Endodermal cell (in vitro differentiated cells): ENCODE measurements around the gene SREBF1. TPM values are rescaled to one million over a fixed set of nuclear protein-coding genes. Genes with fewer than 3 reads are reported as not detected.

Source experiments
- DNase-seq: peaks from one replicate; pipeline ENCODE4 v3.0.0-alpha.2; 2017
- H3K27ac ChIP-seq: 2 replicates; pipeline ENCODE4 v1.5.1; 2013; ENCODE audit warnings: mild to moderate bottlenecking, low read depth, low read length, moderate library complexity
- H3K27me3 ChIP-seq: 2 replicates; pipeline ENCODE4 v1.6.1; 2013; ENCODE audit warnings: mild to moderate bottlenecking, low read length, moderate library complexity; ENCODE audit not compliant: insufficient read depth, control insufficient read depth, poor library complexity, severe bottlenecking
- H3K36me3 ChIP-seq: 2 replicates; pipeline ENCODE4 v1.7.0; 2013; ENCODE audit warnings: mild to moderate bottlenecking, low read length, moderate library complexity; ENCODE audit not compliant: control insufficient read depth, insufficient read depth
- H3K4me1 ChIP-seq: one replicate; pipeline ENCODE4 v1.7.0; 2013; ENCODE audit warnings: low read length; ENCODE audit not compliant: control insufficient read depth, insufficient read depth
- H3K4me3 ChIP-seq: 2 replicates; pipeline ENCODE4 v1.5.1; 2013; ENCODE audit warnings: mild to moderate bottlenecking, low read length, moderate library complexity
- H3K9ac ChIP-seq: 2 replicates; pipeline ENCODE4 v1.6.1; 2013; ENCODE audit warnings: mild to moderate bottlenecking, low read length, moderate library complexity; ENCODE audit not compliant: poor library complexity, severe bottlenecking; ENCODE audit errors: extremely low read depth
- H3K9me3 ChIP-seq: 2 replicates; pipeline ENCODE4 v1.6.1; 2013; ENCODE audit warnings: mild to moderate bottlenecking, low read length, moderate library complexity; ENCODE audit not compliant: control insufficient read depth
- H3K27ac Mint-ChIP-seq: 2 replicates; pipeline ENCODE4 v1.8.0; 2020; ENCODE audit warnings: mixed read lengths
- H3K27me3 Mint-ChIP-seq: 2 replicates; pipeline ENCODE4 v1.8.0; 2021; ENCODE audit warnings: mild to moderate bottlenecking, mixed read lengths; ENCODE audit not compliant: insufficient read depth
- H3K36me3 Mint-ChIP-seq: 2 replicates; pipeline ENCODE4 v1.8.0; 2020; ENCODE audit warnings: low read depth, mixed read lengths
- H3K4me1 Mint-ChIP-seq: 2 replicates; pipeline ENCODE4 v1.8.0; 2020; ENCODE audit warnings: mixed read lengths
- H3K4me3 Mint-ChIP-seq: 2 replicates; pipeline ENCODE4 v1.8.0; 2020; ENCODE audit warnings: mild to moderate bottlenecking, moderate library complexity, mixed read lengths
- H3K9me3 Mint-ChIP-seq: 2 replicates; pipeline ENCODE4 v1.8.0; 2020; ENCODE audit warnings: mild to moderate bottlenecking, mixed read lengths
- WGBS, 2 experiments: methylation state at CpG; one replicate each; pipeline versions ENCODE4 v1.1.5 to v1.1.7; 2013; ENCODE audit warnings: missing lambda C conversion rate in 2 of 2, mixed read lengths in 1 of 2; ENCODE audit not compliant: insufficient coverage in 1 of 2, insufficient read length in 1 of 2; 5-methylcytosine and 5-hydroxymethylcytosine counted together
- total RNA-seq, 2 donors: library from RNA; stranded (reverse); fragmentation: NEBNext Ultra II Directional in 1 of 2; extraction: Animal tissue kit (Norgen Biotek cat#: 25700) in 1 of 2; gene quantifications; 2 replicates in 1 of 2; 3 replicates in 1 of 2; pipeline ENCODE4 v1.2.1, GENCODE V29; 2021
- TF ChIP-seq, protein P1 (sequence below): fragments of 200-600 bp; sonication (generic); conservative IDR thresholded peaks from 2 replicates; pipeline ENCODE4 v1.5.0; 2021; ENCODE audit warnings: antibody characterized with exemption, mild to moderate bottlenecking

The SREBF1 gene
- total RNA-seq, 2 donors from 2014 or later: 39.0 to 58.2 TPM

- Histone ChIP-seq H3K4me3 (no peak overlapping the region), H3K27ac (peak overlapping the region; percentile 51), H3K9ac (no peak overlapping the region), H3K27me3 (no peaks in the 10 kb centered on the region), H3K36me3 (no peaks in the 10 kb centered on the region), H3K4me1 (peaks cover 4% of the 10 kb centered on the region), H3K9me3 (no peaks in the 10 kb centered on the region)
- DNase-seq: no peak
- WGBS, 2 experiments: 93 to 97% methylated on average over 9 to 14 of the region's 14 CpGs
- no peaks in the 10 kb centered on the region for H3K9me3 Mint-ChIP-seq
- no peak overlapping the region for H3K4me3 Mint-ChIP-seq
- peaks cover 14% of the 10 kb centered on the region for H3K36me3 Mint-ChIP-seq
- peaks cover 3% of the 10 kb centered on the region for H3K27me3 Mint-ChIP-seq
- H3K4me1 Mint-ChIP-seq: peaks cover 5% of the 10 kb centered on the region
- TF ChIP-seq, protein P1, sequence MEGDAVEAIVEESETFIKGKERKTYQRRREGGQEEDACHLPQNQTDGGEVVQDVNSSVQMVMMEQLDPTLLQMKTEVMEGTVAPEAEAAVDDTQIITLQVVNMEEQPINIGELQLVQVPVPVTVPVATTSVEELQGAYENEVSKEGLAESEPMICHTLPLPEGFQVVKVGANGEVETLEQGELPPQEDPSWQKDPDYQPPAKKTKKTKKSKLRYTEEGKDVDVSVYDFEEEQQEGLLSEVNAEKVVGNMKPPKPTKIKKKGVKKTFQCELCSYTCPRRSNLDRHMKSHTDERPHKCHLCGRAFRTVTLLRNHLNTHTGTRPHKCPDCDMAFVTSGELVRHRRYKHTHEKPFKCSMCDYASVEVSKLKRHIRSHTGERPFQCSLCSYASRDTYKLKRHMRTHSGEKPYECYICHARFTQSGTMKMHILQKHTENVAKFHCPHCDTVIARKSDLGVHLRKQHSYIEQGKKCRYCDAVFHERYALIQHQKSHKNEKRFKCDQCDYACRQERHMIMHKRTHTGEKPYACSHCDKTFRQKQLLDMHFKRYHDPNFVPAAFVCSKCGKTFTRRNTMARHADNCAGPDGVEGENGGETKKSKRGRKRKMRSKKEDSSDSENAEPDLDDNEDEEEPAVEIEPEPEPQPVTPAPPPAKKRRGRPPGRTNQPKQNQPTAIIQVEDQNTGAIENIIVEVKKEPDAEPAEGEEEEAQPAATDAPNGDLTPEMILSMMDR: no peak
- H3K27ac Mint-ChIP-seq: no peak overlapping the region
Observed at GRCh38 chr17:17768424-17769088, 68.2 kb downstream of the SREBF1 start.

- Mint-ChIP-seq H3K36me3 (peaks cover 16% of the 10 kb centered on the region), H3K4me1 (peaks cover 5% of the 10 kb centered on the region), H3K27me3 (peaks cover 3% of the 10 kb centered on the region), H3K4me3 (no peak overlapping the region), H3K27ac (no peak overlapping the region), H3K9me3 (no peaks in the 10 kb centered on the region)
- TF ChIP-seq, protein P1: no peak
- Histone ChIP-seq H3K27ac (peak overlapping the region; percentile 95), H3K4me3 (no peak overlapping the region), H3K9ac (no peak overlapping the region), H3K36me3 (no peaks in the 10 kb centered on the region), H3K27me3 (no peaks in the 10 kb centered on the region), H3K4me1 (peaks cover 4% of the 10 kb centered on the region), H3K9me3 (no peaks in the 10 kb centered on the region)
- no peak for DNase-seq
- 88 to 93% methylated on average over 4 to 6 of the region's 6 CpGs for WGBS, 2 experiments
Observed at GRCh38 chr17:17767887-17768418, 68.8 kb downstream of the SREBF1 start.

DNA sequence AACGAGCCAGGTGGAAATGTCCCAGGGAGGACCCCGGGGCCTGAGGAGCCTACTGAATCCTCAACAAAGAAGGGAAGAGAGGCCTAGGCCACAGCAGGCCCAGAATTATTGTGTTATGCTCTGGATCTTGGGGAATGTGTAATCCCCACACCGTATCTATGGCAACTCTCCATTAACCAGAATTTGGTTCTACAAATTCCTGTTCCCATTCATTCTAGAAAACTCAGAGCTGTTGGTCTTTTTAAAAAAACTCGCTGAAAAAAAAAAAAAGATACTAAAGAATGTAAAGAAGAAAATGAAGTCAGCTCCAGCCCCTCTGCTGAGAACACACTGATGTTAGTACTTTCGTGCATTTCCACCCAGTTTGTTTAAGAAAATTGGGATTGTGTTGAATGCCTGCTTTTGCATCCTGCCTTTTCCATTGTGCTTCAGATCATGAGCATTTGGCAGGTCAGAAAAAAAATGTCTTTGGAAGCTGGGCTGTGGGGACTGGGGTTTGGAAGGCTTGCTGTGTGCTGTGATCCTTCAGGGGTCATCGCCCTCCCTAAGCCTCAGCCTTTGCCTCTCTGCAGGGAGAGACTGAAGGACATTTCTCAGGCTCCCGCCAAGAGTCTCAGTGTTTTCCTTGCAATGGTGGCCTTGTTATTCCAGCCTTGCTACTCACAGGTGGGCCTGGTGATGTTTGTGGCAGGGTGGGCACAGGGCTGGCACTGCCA lies 69.5 kb downstream of the SREBF1 start:
- peaks cover 4% of the 10 kb centered on the region for H3K4me1 ChIP-seq
- no peak overlapping the region for H3K4me3 ChIP-seq
- Mint-ChIP-seq H3K27me3 (peaks cover 2% of the 10 kb centered on the region), H3K27ac (no peak overlapping the region), H3K4me1 (peaks cover 5% of the 10 kb centered on the region), H3K4me3 (no peak overlapping the region), H3K9me3 (no peaks in the 10 kb centered on the region), H3K36me3 (peaks cover 16% of the 10 kb centered on the region)
- peak overlapping the region; percentile 95 for H3K27ac ChIP-seq
- H3K36me3 ChIP-seq: no peaks in the 10 kb centered on the region
- TF ChIP-seq, protein P1: no peak
- DNase-seq: no peak
- H3K9me3 ChIP-seq: no peaks in the 10 kb centered on the region
- H3K27me3 ChIP-seq: no peaks in the 10 kb centered on the region
- H3K9ac ChIP-seq: no peak overlapping the region
- 84 to 91% methylated on average over 6 to 7 of the region's 7 CpGs for WGBS, 2 experiments
